Naive thymus-derived CD8-positive, alpha-beta T cell (primary cell): Measurements from ENCODE around the gene NMRK2. TPM values are rescaled to one million over a fixed set of nuclear protein-coding genes. Genes with fewer than 3 reads are reported as not detected.

Experiments used
- ATAC-seq, 2 donors: fragments of 150-1000 bp; cut with Tn5 transposase in 1 of 2; sonication (Bioruptor Pico), chemical (Tn5 transposase) in 1 of 2; 1 replicate in 1 of 2; 2 replicates in 1 of 2; pipeline ENCODE4 v1.10.0; 2021; ENCODE audit warnings: mild to moderate bottlenecking in 2 of 2, moderate library complexity in 2 of 2
- POLR2A ChIA-PET: fragments of 350-600 bp; sonication (Branson Sonifier 250); formaldehyde crosslinking; loops from one replicate; lab custom pipeline; 2021; ENCODE audit warnings: antibody characterized with exemption; lab: Charles Lee
- DNase-seq, 10 donors: peaks; one replicate each; pipeline versions ENCODE4 v3.0.0 to v3.0.0-alpha.2; 2020 to 2022
- H3K27ac Mint-ChIP-seq, 10 donors: one replicate each; pipeline ENCODE4 v1.8.0; 2020 to 2022; ENCODE audit warnings: mild to moderate bottlenecking in 10 of 10, mixed read lengths in 10 of 10, moderate library complexity in 4 of 10, inconsistent platforms in 1 of 10
- H3K27me3 Mint-ChIP-seq, 5 donors: one replicate each; pipeline ENCODE4 v1.8.0; 2021 to 2022; ENCODE audit warnings: mixed read lengths in 5 of 5
- H3K36me3 Mint-ChIP-seq, 3 donors: one replicate each; pipeline ENCODE4 v1.8.0; 2020 to 2022; ENCODE audit warnings: mixed read lengths in 3 of 3, mild to moderate bottlenecking in 2 of 3, inconsistent platforms in 1 of 3
- H3K4me1 Mint-ChIP-seq, 4 donors: one replicate each; pipeline ENCODE4 v1.8.0; 2021 to 2022; ENCODE audit warnings: mixed read lengths in 4 of 4
- H3K4me3 Mint-ChIP-seq, 10 donors: one replicate each; pipeline ENCODE4 v1.8.0; 2020 to 2022; ENCODE audit warnings: mild to moderate bottlenecking in 10 of 10, mixed read lengths in 10 of 10, moderate library complexity in 6 of 10, inconsistent platforms in 1 of 10
- H3K9me3 Mint-ChIP-seq, 9 donors: one replicate each; pipeline ENCODE4 v1.8.0; 2020 to 2022; ENCODE audit warnings: mixed read lengths in 9 of 9, mild to moderate bottlenecking in 3 of 9, inconsistent platforms in 1 of 9, moderate library complexity in 1 of 9
- polyA plus RNA-seq, 3 donors: library from polyadenylated mRNA; unstranded; fragments of 300-500 nt; fragmentation: Illumina TruSeq; gene quantifications; one replicate each; pipeline ENCODE4 v1.2.3, GENCODE V29; 2021
- total RNA-seq, 8 experiments: library from RNA in 2 of 8; stranded (reverse) in 2 of 8; gene quantifications; one replicate each; pipeline ENCODE4 v1.2.3 and lab custom pipeline; 2021 to 2026

NMRK2 gene
- total and polyA plus RNA-seq, 5 experiments from 2014 or later, result not detected

DNA sequence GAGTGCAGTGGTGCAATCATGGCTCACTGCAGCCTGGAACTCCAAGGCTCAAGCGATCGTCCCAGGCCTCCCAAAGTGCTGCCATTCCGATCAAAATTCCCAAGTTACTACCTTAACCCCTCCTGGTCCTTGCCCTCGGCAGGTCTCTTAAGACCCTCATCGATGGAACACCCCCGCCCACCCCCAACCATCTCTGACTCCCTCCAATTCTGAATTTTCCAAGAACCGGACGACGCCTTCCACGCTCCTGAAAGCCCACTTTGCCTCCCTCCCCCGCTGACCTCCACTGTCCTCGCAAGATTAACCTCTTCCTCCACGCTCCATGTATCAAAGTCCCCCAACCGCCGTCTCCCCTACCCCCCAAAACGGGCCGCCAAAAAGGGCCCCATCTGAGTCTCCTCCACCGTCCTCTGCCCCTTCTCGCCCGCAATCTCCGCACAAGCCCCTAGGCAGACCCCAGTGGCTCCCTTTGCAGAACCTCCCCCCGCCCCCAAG lies 37.5 kb downstream of the NMRK2 start:
- POLR2A ChIA-PET, result interaction anchor here (1.0 to 2.3 kb wide), 7 partner anchors 9 to 276 kb away, joined by 4 to 41 read pairs (median 6); partner anchors contain the start of genes EEF2, MRPL54, PIAS4 and YJU2
- Mint-ChIP-seq H3K9me3 (no peaks in the 10 kb centered on the region), H3K4me3 (peak overlapping the region; percentile 83 to 93 (median 88)), H3K36me3 (peaks cover 0 to 24% (median 2%) of the 10 kb centered on the region in 3 donors), H3K4me1 (peaks cover 16 to 42% (median 23%) of the 10 kb centered on the region in 4 donors), H3K27me3 (no peaks in the 10 kb centered on the region), H3K27ac (peak overlapping the region; percentile 60 to 93 (median 86))
- ATAC-seq (peak in 1 of 2 donors; percentile 11), DNase-seq (no peak)

DNA sequence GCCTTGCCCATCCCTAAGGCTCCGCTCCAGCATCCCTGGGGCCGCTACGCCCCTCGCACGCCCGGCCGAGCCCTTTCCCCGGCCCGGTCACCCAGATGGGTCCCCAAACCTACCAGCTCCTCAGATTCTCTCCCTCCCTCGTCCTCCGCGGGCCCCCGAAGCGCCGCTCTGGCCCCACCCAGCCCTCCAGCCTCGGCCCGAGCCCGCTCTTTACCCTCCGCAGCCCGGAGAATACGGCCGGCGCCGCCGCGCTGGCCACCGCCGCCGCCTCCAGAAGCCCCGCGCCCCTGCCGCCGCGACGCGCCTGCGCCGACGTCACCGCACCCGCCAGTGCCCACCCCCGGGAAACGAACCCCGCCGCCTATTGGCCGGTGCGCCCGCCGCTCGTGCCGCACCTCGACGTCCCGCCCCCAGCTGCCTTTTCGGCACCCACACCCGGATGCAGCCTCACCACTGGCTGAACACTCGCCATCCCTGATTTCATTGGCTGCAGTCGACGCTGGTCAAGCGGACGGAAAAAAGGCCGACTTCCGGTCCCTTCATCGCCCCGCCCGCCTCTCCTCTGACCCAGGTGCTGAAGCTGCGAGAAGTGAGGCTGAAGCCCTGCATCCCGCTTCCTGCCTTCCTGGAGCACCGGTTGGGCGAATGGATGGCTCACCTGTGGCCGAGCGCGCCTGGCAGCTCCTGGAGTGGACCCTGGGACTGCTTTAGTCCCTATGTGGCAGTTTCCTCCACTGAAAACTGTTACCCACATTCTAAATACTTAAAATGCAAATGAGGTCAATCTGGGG lies 38.1 kb downstream of the NMRK2 start, which contains the start of gene DAPK3:
Gene DAPK3 (minus strand): TSS at position 292 of the 791 bp plus-strand sequence. CDS start 1,364 bp downstream, outside the sequence.
- peak; percentile 89 to 91 for ATAC-seq
- Mint-ChIP-seq H3K36me3 (peaks cover 0 to 27% (median 5%) of the 10 kb centered on the region in 3 donors), H3K4me3 (peak within 1 kb of the TSS; percentile 83 to 93 (median 88)), H3K27me3 (no peaks in the 10 kb centered on the region), H3K9me3 (no peaks in the 10 kb centered on the region), H3K4me1 (peaks cover 16 to 38% (median 23%) of the 10 kb centered on the region in 4 donors), H3K27ac (peak within 1 kb of the TSS; percentile 60 to 96 (median 90))
- DNase-seq, result peak; percentile 79 to 92 (median 88)
- POLR2A ChIA-PET, result interaction anchor here (1.0 to 2.3 kb wide), 8 partner anchors 9 to 276 kb away, joined by 4 to 41 read pairs (median 6); partner anchors contain the start of genes EEF2, MRPL54, PIAS4 and YJU2

DNA sequence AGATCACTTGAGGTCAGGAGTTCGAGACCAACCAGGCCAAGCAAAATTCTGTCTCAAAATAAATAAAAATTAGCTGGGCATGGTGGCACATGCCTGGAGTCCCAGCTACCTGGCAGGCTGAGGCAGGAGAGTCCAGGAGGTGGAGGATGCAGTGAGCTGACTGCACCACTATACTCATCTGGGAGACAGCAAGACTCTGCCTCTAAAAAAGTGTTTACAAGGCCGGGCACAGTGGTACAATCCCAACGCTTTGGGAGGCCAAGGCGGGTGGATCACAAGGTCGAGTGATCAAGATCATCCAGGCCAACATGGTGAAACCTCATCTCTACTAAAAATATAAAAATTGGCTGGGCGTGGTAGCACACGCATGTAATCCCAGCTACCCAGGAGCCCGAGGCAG lies 42.3 kb downstream of the NMRK2 start:
- no peaks in the 10 kb centered on the region for H3K27me3 Mint-ChIP-seq
- DNase-seq (peak in 1 of 10 donors; percentile 13), ATAC-seq (no peak)
- H3K27ac Mint-ChIP-seq, result peak overlapping the region in 1 of 10 donors; percentile 43
- no peaks in the 10 kb centered on the region for H3K9me3 Mint-ChIP-seq
- no peak overlapping the region for H3K4me3 Mint-ChIP-seq
- peaks cover 6 to 20% (median 14%) of the 10 kb centered on the region in 4 donors for H3K4me1 Mint-ChIP-seq
- peaks cover 0 to 43% (median 6%) of the 10 kb centered on the region in 3 donors for H3K36me3 Mint-ChIP-seq
- POLR2A ChIA-PET, result interaction anchor here (0.6 to 2.5 kb wide), 2 partner anchors 9 to 139 kb away, joined by 3 to 18 read pairs; partner anchors contain the start of gene EEF2

DNA sequence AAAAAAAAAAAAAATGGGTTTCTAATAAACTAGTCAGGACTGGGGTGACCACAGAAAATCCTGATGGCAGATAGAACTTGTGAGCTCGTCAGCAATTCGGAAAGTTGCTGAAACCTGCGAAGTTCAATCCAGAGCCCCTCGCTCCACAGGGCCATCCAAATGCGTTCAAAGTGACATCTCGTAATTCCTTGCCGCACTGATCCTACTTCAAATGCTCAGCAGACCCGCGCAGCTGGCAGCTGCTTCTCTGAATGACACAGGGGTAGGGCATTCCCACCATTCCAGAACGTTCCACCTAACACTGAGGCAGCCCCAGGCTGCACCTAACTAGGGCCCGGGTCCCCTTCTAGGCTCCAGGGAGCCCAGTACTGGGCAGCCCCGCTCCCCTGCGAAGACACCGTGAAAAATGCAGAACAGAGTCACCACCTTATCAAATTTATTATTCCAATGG lies 42.8 kb downstream of the NMRK2 start:
- ATAC-seq (no peak), DNase-seq (peak in 2 of 10 donors; percentile 16 to 30)
- Mint-ChIP-seq H3K9me3 (no peaks in the 10 kb centered on the region), H3K27ac (peak overlapping the region in 2 of 10 donors; percentile 43 to 56), H3K27me3 (no peaks in the 10 kb centered on the region), H3K4me3 (peak overlapping the region in 1 of 10 donors; percentile 22), H3K36me3 (peaks cover 0 to 49% (median 6%) of the 10 kb centered on the region in 3 donors), H3K4me1 (peaks cover 3 to 15% (median 11%) of the 10 kb centered on the region in 4 donors)
- POLR2A ChIA-PET, result interaction anchor here (2.5 kb wide), 1 partner anchor 9 kb away, joined by 18 read pairs; the partner anchor contains the start of gene EEF2

DNA sequence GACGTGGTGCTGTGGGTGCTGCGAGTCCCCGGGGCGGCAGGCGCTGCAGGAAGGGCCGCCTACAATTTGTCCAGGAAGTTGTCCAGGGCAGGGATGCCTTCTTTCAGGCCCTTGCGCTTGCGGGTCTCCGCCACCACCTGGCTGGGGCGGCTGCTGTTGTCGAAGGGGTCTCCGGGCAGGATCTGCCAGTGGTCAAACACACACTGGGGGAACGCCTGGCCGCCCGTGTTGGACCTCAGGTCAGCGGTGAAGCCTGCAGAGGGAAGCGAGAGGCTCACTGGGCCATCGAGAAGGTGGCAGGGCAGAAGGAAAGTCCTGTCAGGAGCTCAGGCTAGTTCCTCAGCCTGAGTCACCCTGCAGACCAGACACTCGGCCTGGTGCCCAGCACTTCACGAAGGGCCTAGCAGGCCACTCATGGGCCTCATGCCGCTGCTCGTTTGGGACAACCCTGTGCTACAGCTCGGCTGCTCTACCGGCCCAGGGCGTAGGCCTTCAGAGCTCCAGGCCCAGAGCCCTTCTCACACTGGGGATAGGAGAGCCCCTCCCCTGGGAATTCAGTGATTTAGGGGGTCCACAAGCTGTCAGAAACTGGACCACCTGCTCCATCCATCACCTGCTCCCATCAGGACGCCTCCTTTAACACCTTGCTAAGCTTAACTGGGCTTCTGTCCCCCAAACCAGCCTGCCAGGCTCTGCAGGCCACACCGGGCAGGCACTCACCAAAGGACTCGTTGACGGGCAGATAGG lies 43.8 kb downstream of the NMRK2 start:
- Mint-ChIP-seq H3K4me3 (peak overlapping the region in 1 of 10 donors; percentile 14), H3K9me3 (no peaks in the 10 kb centered on the region), H3K27ac (peak overlapping the region in 2 of 10 donors; percentile 7 to 81), H3K27me3 (no peaks in the 10 kb centered on the region), H3K36me3 (peaks cover 0 to 58% (median 6%) of the 10 kb centered on the region in 3 donors), H3K4me1 (peaks cover 2 to 12% (median 7%) of the 10 kb centered on the region in 4 donors)
- DNase-seq, result peak in 1 of 10 donors; percentile 17
- ATAC-seq, result no peak
- POLR2A ChIA-PET, result interaction anchor here (0.7 to 2.5 kb wide), 3 partner anchors 8 to 30 kb away, joined by 3 to 18 read pairs (median 7); partner anchors contain the start of genes EEF2 and PIAS4

DNA sequence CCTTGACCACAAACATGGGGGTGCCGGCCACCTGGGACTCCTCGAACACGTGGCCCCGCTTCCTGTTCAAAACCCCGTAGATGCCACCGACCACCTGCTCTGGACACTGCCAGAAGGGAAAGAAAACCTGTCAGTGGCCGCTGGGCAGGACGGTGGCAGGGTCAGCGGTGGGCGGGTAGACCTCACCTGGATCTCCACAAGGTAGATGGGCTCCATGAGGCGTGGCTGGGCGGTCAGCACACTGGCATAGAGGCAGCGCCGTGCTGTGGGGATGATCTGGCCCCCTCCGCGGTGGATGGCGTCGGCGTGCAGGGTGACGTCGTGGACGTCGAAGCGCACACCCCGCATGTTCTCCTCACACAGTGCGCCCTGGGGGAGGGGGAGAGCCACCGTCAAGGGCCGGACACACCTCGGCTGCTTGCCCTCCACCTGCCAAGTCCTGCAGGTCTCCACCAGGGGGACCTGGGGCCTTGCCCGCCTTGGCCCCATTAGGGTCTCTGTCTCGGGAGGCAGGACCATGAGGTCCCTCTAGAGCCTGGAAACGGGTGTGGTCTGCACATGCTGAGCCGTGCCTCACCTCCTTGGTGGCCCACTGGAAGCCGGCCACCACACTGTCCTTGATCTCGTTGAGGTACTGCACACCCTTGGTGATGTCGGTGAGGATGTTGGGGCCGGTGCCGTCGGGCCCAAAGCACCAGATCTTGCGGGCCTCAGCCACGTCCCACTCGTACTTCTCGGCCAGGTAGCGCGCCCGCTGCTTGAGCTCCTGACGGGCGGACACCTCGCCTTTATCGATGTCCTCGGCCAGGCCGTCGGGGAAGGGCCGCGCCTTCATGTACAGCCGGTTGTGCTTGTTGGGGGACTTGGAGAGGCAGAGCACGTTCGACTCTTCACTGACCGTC lies 44.6 kb downstream of the NMRK2 start:
- peaks cover 0 to 66% (median 6%) of the 10 kb centered on the region in 3 donors for H3K36me3 Mint-ChIP-seq
- POLR2A ChIA-PET, result interaction anchor here (0.7 to 2.5 kb wide), 4 partner anchors 7 to 30 kb away, joined by 3 to 18 read pairs (median 6); partner anchors contain the start of genes EEF2 and PIAS4
- H3K9me3 Mint-ChIP-seq, result no peaks in the 10 kb centered on the region
- peak in 2 of 10 donors; percentile 13 for DNase-seq
- peak overlapping the region in 2 of 10 donors; percentile 34 to 62 for H3K27ac Mint-ChIP-seq
- no peaks in the 10 kb centered on the region for H3K27me3 Mint-ChIP-seq
- peak overlapping the region in 2 of 10 donors; percentile 14 to 32 for H3K4me3 Mint-ChIP-seq
- ATAC-seq, result peak in 1 of 2 donors; percentile 7
- H3K4me1 Mint-ChIP-seq, result peaks cover 2 to 20% (median 9%) of the 10 kb centered on the region in 4 donors

DNA sequence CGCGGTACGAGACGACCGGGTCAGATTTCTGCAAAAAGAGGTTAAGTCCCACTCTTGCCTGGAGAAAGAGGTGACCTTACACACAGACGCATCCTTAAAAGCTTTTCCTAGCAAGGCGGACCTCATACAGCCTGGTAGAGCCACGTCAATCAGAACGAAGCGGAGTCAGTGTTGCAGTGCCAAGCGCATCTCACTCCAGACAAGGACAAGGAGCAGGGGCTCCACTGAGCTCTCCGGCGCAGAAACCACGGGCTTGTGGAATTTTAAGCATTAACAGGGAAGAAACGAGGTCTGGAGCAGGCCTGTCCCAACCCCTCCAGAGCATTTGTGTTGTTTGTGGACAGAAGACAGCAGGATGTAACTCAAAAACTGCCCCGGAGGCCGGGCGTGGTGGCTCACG lies 45.3 kb downstream of the NMRK2 start:
- ATAC-seq (no peak), DNase-seq (peak in 1 of 10 donors; percentile 7)
- POLR2A ChIA-PET, result interaction anchor here (1.8 kb wide), 1 partner anchor 9 kb away, joined by 4 read pairs; no protein-coding TSS in a partner anchor
- no peaks in the 10 kb centered on the region for H3K9me3 Mint-ChIP-seq
- peaks cover 0 to 73% (median 10%) of the 10 kb centered on the region in 3 donors for H3K36me3 Mint-ChIP-seq
- H3K4me1 Mint-ChIP-seq, result peaks cover 3 to 26% (median 16%) of the 10 kb centered on the region in 4 donors
- peak overlapping the region in 1 of 10 donors; percentile 32 for H3K4me3 Mint-ChIP-seq
- H3K27ac Mint-ChIP-seq, result peak overlapping the region in 2 of 10 donors; percentile 34 to 62
- H3K27me3 Mint-ChIP-seq, result no peaks in the 10 kb centered on the region

DNA sequence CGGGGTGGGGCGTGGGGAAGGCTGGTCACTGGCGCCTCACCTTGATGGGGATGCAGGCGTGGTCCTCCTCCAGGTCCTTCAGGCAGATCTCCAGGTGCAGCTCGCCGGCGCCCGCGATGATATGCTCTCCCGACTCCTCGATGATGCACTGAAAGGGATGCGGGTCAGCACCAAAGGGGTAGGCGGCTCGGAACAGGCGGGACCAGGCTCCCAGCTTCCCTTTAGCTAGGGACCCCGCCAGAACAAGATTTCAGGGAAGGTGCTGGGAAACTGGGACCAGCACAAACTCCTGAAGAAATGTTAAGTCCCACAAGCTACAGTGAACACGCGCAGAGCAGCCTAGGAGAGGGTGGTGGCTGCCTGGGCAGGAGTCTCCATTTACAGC lies 46.4 kb downstream of the NMRK2 start:
- Mint-ChIP-seq H3K27ac (peak overlapping the region in 4 of 10 donors; percentile 31 to 71 (median 59)), H3K9me3 (no peaks in the 10 kb centered on the region), H3K4me1 (peaks cover 9 to 38% (median 27%) of the 10 kb centered on the region in 4 donors), H3K36me3 (peaks cover 0 to 84% (median 16%) of the 10 kb centered on the region in 3 donors), H3K27me3 (no peaks in the 10 kb centered on the region), H3K4me3 (peak overlapping the region in 2 of 10 donors; percentile 3 to 18)
- DNase-seq (peak in 1 of 10 donors; percentile 10), ATAC-seq (no peak)
- POLR2A ChIA-PET, result interaction anchor here (0.6 to 1.8 kb wide), 3 partner anchors 8 to 100 kb away, joined by 3 to 4 read pairs (median 4); partner anchors contain the start of gene DAPK3

DNA sequence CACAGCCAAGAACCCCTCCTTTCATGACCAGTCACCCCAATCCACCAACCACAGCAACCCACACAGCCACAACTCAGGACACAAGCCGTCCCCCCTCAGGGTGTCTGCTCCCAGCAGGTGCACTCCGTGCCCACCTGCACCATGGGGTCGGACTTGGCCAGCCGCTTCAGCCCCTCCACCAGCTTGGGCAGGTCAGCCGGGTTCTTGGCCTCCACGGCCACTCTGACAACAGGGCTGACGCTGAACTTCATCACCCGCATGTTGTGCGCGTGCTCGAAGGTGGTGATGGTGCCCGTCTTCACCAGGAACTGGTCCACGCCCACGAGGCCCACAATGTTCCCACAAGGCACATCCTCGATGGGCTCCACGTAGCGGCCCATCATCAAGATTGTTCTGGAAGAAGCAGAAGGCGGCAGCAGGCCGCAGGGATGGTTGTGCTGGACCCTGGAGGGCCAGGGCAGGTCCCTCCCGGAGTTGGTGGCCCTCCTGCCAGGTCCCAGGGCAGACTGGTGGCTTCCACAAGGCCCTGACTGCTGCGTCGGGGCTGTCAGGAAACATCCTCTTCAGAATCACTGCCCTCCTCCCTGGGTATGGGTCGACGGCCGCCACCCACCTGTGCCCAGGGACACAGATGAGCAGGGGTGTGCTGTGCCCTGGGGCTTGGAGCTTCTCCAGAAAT lies 46.9 kb downstream of the NMRK2 start:
- ATAC-seq, result no peak
- Mint-ChIP-seq H3K36me3 (peaks cover 0 to 89% (median 19%) of the 10 kb centered on the region in 3 donors), H3K27ac (peak overlapping the region in 3 of 10 donors; percentile 20 to 71 (median 31)), H3K27me3 (no peaks in the 10 kb centered on the region), H3K4me3 (peak overlapping the region in 1 of 10 donors; percentile 18), H3K9me3 (no peaks in the 10 kb centered on the region), H3K4me1 (peaks cover 11 to 43% (median 33%) of the 10 kb centered on the region in 4 donors)
- POLR2A ChIA-PET, result interaction anchor here (1.4 to 1.8 kb wide), 2 partner anchors 8 to 10 kb away, joined by 4 read pairs; partner anchors contain the start of gene DAPK3
- DNase-seq, result peak in 1 of 10 donors; percentile 5
